Smooth muscle cell (in vitro differentiated cells): Measurements from ENCODE around the gene TMEM132A. TPM values are rescaled to one million over a fixed set of nuclear protein-coding genes. Genes with fewer than 3 reads are reported as not detected.

Experiments
- DNase-seq: peaks from one replicate; lab custom pipeline; 2025; ENCODE audit not compliant: unreplicated experiment; lab: John Stamatoyannopoulos, UW
- H2AFZ ChIP-seq: fragments of 200-600 bp; sonication (generic); 2 replicates; pipeline ENCODE4 v1.6.0; 2016; ENCODE audit warnings: antibody characterized with exemption, low read depth, mild to moderate bottlenecking
- H3F3A ChIP-seq: fragments of 200-600 bp; sonication (generic); 2 replicates; pipeline ENCODE4 v1.6.0; 2017; ENCODE audit warnings: antibody characterized with exemption, low read depth
- H3K27ac ChIP-seq: fragments of 200-600 bp; sonication (generic); 2 replicates; pipeline ENCODE4 v1.5.1; 2016; ENCODE audit warnings: low read depth, mild to moderate bottlenecking
- H3K27me3 ChIP-seq: fragments of 200-600 bp; sonication (generic); 2 replicates; pipeline ENCODE4 v1.6.1; 2016; ENCODE audit warnings: low read depth, mild to moderate bottlenecking
- H3K36me3 ChIP-seq: fragments of 200-600 bp; sonication (generic); 2 replicates; pipeline ENCODE4 v1.5.1; 2016; ENCODE audit warnings: low read depth
- H3K4me1 ChIP-seq: fragments of 200-600 bp; sonication (generic); 2 replicates; pipeline ENCODE4 v1.5.1; 2016; ENCODE audit warnings: low read depth
- H3K4me2 ChIP-seq: fragments of 200-600 bp; sonication (generic); 2 replicates; pipeline ENCODE4 v1.6.0; 2016; ENCODE audit warnings: mild to moderate bottlenecking
- H3K4me3 ChIP-seq: fragments of 200-600 bp; sonication (generic); 2 replicates; pipeline ENCODE4 v1.5.1; 2016; ENCODE audit warnings: mild to moderate bottlenecking
- H3K79me2 ChIP-seq: fragments of 200-600 bp; sonication (generic); 2 replicates; pipeline ENCODE4 v1.6.0; 2016; ENCODE audit warnings: low read depth, mild to moderate bottlenecking
- H3K9ac ChIP-seq: fragments of 200-600 bp; sonication (generic); 2 replicates; pipeline ENCODE4 v1.6.0; 2016; ENCODE audit warnings: low read depth
- H3K9me3 ChIP-seq: fragments of 200-600 bp; sonication (generic); replicated peaks from 2 replicates; pipeline ENCODE4 v1.5.1; 2016; ENCODE audit warnings: low read depth
- H4K20me1 ChIP-seq: fragments of 200-600 bp; sonication (generic); 2 replicates; pipeline ENCODE4 v1.6.0; 2016; ENCODE audit warnings: low read depth
- WGBS: methylation state at CpG from one replicate; pipeline ENCODE4 v1.1.7; 2016; ENCODE audit warnings: low lambda C conversion rate; 5-methylcytosine and 5-hydroxymethylcytosine counted together
- polyA plus RNA-seq: library from polyadenylated mRNA; unstranded; fragments of >200 nt; fragmentation: Nextera tagmentation; extraction: Ambion mirVana; gene quantifications from 2 replicates; pipeline ENCODE4 v1.2.1, GENCODE V29; 2016
- total RNA-seq: library from RNA; depleted of rRNA; stranded (reverse); fragments of >200 nt; gene quantifications from 2 replicates; pipeline ENCODE4 v1.2.3, GENCODE V29; 2014
- TF ChIP-seq, protein P1 (sequence below): fragments of 200-600 bp; sonication (generic); IDR thresholded peaks from 2 replicates; pipeline ENCODE4 v1.5.1; 2017; ENCODE audit warnings: borderline replicate concordance, mild to moderate bottlenecking, antibody characterized with exemption; ENCODE audit not compliant: insufficient read depth, poor library complexity, severe bottlenecking

TMEM132A gene, protein sequence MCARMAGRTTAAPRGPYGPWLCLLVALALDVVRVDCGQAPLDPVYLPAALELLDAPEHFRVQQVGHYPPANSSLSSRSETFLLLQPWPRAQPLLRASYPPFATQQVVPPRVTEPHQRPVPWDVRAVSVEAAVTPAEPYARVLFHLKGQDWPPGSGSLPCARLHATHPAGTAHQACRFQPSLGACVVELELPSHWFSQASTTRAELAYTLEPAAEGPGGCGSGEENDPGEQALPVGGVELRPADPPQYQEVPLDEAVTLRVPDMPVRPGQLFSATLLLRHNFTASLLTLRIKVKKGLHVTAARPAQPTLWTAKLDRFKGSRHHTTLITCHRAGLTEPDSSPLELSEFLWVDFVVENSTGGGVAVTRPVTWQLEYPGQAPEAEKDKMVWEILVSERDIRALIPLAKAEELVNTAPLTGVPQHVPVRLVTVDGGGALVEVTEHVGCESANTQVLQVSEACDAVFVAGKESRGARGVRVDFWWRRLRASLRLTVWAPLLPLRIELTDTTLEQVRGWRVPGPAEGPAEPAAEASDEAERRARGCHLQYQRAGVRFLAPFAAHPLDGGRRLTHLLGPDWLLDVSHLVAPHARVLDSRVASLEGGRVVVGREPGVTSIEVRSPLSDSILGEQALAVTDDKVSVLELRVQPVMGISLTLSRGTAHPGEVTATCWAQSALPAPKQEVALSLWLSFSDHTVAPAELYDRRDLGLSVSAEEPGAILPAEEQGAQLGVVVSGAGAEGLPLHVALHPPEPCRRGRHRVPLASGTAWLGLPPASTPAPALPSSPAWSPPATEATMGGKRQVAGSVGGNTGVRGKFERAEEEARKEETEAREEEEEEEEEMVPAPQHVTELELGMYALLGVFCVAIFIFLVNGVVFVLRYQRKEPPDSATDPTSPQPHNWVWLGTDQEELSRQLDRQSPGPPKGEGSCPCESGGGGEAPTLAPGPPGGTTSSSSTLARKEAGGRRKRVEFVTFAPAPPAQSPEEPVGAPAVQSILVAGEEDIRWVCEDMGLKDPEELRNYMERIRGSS
- 40.7 and 46.6 TPM in 2 replicates for total RNA-seq
- 91.3 and 108 TPM in 2 replicates for polyA plus RNA-seq

DNA sequence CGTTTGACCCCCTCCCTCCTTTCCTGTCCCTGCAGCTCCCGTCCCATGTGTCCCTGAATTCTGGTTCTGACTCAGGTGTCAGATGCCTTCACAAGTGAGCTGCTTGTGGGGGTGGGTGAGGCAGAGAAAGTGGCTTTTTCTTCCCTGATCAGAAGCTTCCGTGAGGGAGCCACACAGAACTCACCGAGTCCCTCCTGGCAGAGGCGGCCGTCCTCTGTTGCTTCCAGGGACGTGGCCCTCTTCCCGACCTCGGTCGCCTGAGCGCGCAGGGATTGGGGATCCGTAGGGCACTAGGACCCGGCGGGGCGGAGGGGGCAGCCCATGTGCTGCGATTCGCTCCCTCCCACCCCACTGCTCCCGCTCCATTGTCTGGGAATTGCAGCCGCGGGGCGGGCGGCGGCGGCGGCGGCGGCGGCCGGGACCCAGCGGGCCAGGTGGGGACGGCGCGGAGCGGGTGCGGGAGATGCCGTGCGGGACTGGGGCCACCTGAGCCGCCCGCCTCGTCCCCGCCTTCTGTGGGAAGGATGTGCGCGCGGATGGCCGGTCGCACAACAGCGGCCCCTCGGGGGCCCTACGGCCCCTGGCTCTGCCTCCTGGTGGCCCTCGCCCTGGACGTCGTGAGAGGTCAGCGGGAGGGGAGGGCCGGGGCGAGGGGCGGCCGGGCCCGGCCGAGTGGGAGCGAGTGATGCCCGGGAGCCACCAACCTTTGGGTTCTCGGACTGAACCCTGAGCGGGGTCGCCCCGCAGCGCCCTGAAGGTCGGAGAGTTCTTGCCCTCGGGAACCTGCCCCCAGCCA, at the start of gene TMEM132A:
Gene TMEM132A (plus strand): TSS at position 351 of the 796 bp plus-strand sequence. CDS start 174 bp downstream, at position 525.
- peaks cover 13% of the 10 kb centered on the region for H3K4me1 ChIP-seq
- peak within 1 kb of the TSS; percentile 70 for H3K9ac ChIP-seq
- H2AFZ ChIP-seq = peak within 1 kb of the TSS; percentile 81
- WGBS = under 1% methylated on average over 31 of the region's 69 CpGs
- H3K4me3 ChIP-seq = peak within 1 kb of the TSS; percentile 72
- H3K27ac ChIP-seq = no peak within 1 kb of the TSS
- peaks cover under 1% of the 10 kb centered on the region for H3K79me2 ChIP-seq
- peak within 1 kb of the TSS; percentile 94 for H3K4me2 ChIP-seq
- TF ChIP-seq, protein P1, sequence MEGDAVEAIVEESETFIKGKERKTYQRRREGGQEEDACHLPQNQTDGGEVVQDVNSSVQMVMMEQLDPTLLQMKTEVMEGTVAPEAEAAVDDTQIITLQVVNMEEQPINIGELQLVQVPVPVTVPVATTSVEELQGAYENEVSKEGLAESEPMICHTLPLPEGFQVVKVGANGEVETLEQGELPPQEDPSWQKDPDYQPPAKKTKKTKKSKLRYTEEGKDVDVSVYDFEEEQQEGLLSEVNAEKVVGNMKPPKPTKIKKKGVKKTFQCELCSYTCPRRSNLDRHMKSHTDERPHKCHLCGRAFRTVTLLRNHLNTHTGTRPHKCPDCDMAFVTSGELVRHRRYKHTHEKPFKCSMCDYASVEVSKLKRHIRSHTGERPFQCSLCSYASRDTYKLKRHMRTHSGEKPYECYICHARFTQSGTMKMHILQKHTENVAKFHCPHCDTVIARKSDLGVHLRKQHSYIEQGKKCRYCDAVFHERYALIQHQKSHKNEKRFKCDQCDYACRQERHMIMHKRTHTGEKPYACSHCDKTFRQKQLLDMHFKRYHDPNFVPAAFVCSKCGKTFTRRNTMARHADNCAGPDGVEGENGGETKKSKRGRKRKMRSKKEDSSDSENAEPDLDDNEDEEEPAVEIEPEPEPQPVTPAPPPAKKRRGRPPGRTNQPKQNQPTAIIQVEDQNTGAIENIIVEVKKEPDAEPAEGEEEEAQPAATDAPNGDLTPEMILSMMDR = no peak
- no peaks in the 10 kb centered on the region for H3K27me3 ChIP-seq
- H3K9me3 ChIP-seq = no peaks in the 10 kb centered on the region
- peaks cover 3% of the 10 kb centered on the region for H3K36me3 ChIP-seq
- DNase-seq = peak; percentile 17
- H4K20me1 ChIP-seq = peaks cover 6% of the 10 kb centered on the region
- H3F3A ChIP-seq = no peaks in the 10 kb centered on the region

DNA sequence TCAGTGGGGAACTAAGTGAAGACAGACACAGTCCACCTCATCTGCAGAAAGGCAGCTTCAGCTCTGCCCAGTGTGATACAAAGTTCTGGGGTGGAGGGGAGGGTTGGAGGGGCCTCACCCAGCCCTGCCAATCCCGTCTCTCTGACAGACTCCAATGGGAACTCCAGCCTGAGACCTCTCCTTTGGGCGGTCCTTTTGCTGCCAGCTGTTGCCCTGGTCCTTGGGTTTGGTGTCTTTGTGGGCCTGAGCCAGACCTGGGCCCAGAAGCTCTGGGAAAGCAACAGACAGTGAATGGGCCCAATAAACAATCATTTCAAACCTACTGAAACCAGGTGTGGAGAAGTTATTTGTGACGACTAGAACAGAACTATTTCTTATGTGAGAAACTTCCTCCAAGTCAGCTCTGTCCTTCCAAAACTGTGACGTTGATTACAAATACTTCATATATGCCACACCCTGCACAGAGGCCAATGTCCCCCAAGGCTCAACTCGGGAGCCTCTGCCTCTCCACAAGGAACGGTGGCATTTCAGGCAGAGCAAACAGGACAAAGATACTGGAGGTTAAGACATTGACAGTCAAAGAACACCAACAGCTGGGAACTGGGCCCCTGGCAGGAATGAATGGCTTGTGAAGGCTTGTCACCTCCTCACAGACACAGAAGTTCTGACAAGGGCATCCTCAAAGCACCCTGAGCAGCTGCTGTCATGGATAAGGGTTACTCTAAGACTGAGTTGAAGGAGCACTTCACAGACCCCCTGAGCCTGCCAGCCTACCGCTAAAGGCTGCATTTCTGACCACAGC, 48.7 kb upstream of the TMEM132A start:
- Histone ChIP-seq H3K9ac (no peak overlapping the region), H3K27me3 (no peaks in the 10 kb centered on the region), H3K79me2 (no peaks in the 10 kb centered on the region), H3F3A (no peaks in the 10 kb centered on the region), H3K9me3 (no peaks in the 10 kb centered on the region), H3K4me1 (no peaks in the 10 kb centered on the region), H4K20me1 (no peaks in the 10 kb centered on the region), H3K4me3 (no peak overlapping the region), H3K4me2 (no peak overlapping the region), H2AFZ (no peak overlapping the region), H3K36me3 (no peaks in the 10 kb centered on the region), H3K27ac (no peak overlapping the region)
- TF ChIP-seq, protein P1 = no peak
- WGBS = 96% methylated on average over 7 of the region's 7 CpGs
- DNase-seq = no peak

DNA sequence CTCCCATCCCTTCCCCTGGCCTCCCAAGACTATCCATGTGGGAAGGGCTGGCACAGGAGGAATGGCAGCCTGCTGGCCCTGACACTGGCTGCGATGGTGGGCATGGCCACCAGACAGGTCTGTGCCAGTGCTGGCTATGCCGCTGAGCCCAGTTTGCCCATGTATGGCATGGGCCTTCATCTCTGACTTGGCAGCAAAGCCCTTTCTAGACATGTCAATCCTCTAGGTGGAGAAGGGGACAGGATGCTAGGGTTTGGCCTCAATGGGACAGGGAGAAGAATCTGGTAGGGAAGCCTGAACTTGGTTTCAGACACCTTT, 48.1 kb upstream of the TMEM132A start:
- H3F3A ChIP-seq = no peaks in the 10 kb centered on the region
- H3K9me3 ChIP-seq = no peaks in the 10 kb centered on the region

More for the DNA sequence above, 48.1 kb upstream of the TMEM132A start:
- Histone ChIP-seq H3K27me3 (no peaks in the 10 kb centered on the region), H4K20me1 (no peaks in the 10 kb centered on the region), H3K4me3 (no peak overlapping the region), H3K36me3 (no peaks in the 10 kb centered on the region), H3K4me1 (no peaks in the 10 kb centered on the region), H3K4me2 (no peak overlapping the region), H3K27ac (no peak overlapping the region), H3K79me2 (no peaks in the 10 kb centered on the region), H2AFZ (no peak overlapping the region), H3K9ac (no peak overlapping the region)
- TF ChIP-seq, protein P1 = no peak
- WGBS = 93% methylated on average over 2 of the region's 2 CpGs
- DNase-seq = no peak
